Glutamatergic neuron (in vitro differentiated cells): ENCODE measurements around the gene SERINC5. TPM values are rescaled to one million over a fixed set of nuclear protein-coding genes. Genes with fewer than 3 reads are reported as not detected.
A peak's percentile ranks its signal among the peaks of the same experiment; 100 is the strongest.
"Not testable (repeated sequence)": the region's sequence is repeated elsewhere in the genome, so short reads cannot be mapped to it uniquely, and the experiment has no call there.

Source experiments
- DNase-seq: peaks from one replicate; pipeline ENCODE4 v3.0.0; 2022
- H3K27ac Mint-ChIP-seq: one replicate; pipeline ENCODE4 v1.8.0; 2020; ENCODE audit warnings: mild to moderate bottlenecking, mixed read lengths, inconsistent platforms; ENCODE audit not compliant: unreplicated experiment
- H3K27me3 Mint-ChIP-seq: one replicate; pipeline ENCODE4 v1.8.0; 2020; ENCODE audit warnings: mild to moderate bottlenecking, moderate library complexity, mixed read lengths, inconsistent platforms; ENCODE audit not compliant: unreplicated experiment
- H3K36me3 Mint-ChIP-seq: one replicate; pipeline ENCODE4 v1.8.0; 2020; ENCODE audit warnings: mild to moderate bottlenecking, mixed read lengths, inconsistent platforms; ENCODE audit not compliant: unreplicated experiment
- H3K4me1 Mint-ChIP-seq: one replicate; pipeline ENCODE4 v1.8.0; 2020; ENCODE audit warnings: mild to moderate bottlenecking, low read depth, mixed read lengths, inconsistent platforms; ENCODE audit not compliant: unreplicated experiment
- H3K4me3 Mint-ChIP-seq: one replicate; pipeline ENCODE4 v1.8.0; 2020; ENCODE audit warnings: mild to moderate bottlenecking, mixed read lengths, inconsistent platforms; ENCODE audit not compliant: unreplicated experiment
- H3K9me3 Mint-ChIP-seq: one replicate; pipeline ENCODE4 v1.8.0; 2020; ENCODE audit warnings: mild to moderate bottlenecking, moderate library complexity, mixed read lengths, inconsistent platforms; ENCODE audit not compliant: unreplicated experiment
- CTCF ChIP-seq: fragments of 200-600 bp; sonication (generic); IDR thresholded peaks from one replicate; pipeline ENCODE4 v1.5.0; 2021; ENCODE audit not compliant: partially characterized antibody, unreplicated experiment
- total RNA-seq: library from RNA; stranded (reverse); fragmentation: NEBNext Ultra II Directional; extraction: Animal tissue kit (Norgen Biotek cat#: 25700); gene quantifications from one replicate; pipeline ENCODE4 v1.2.1, GENCODE V29; 2021; ENCODE audit not compliant: unreplicated experiment

The SERINC5 gene
- total RNA-seq, 1 donor from 2014 or later, result 15.1 TPM

GRCh38 chr5:80094236-80094738 lies 161.6 kb downstream of the SERINC5 start:
- H3K27ac Mint-ChIP-seq, result no peak overlapping the region
- no peak overlapping the region for H3K4me3 Mint-ChIP-seq
- no peak for DNase-seq

GRCh38 chr5:80093796-80094195 lies 162.1 kb downstream of the SERINC5 start:
- no peak for DNase-seq
- no peak overlapping the region for H3K27ac Mint-ChIP-seq
- no peak overlapping the region for H3K4me3 Mint-ChIP-seq
- no peak for TF ChIP-seq CTCF
- peaks cover 4% of the 10 kb centered on the region for H3K9me3 Mint-ChIP-seq
- no peaks in the 10 kb centered on the region for H3K36me3 Mint-ChIP-seq
- H3K4me1 Mint-ChIP-seq, result peaks cover 14% of the 10 kb centered on the region
- H3K27me3 Mint-ChIP-seq, result peaks cover 2% of the 10 kb centered on the region

More at GRCh38 chr5:80094236-80094738, 161.6 kb downstream of the SERINC5 start:
- TF ChIP-seq CTCF, result no peak
- Mint-ChIP-seq H3K9me3 (peaks cover 4% of the 10 kb centered on the region), H3K27me3 (peaks cover 5% of the 10 kb centered on the region), H3K4me1 (peaks cover 13% of the 10 kb centered on the region), H3K36me3 (no peaks in the 10 kb centered on the region)

- H3K4me1 Mint-ChIP-seq, result peaks cover 7% of the 10 kb centered on the region
- no peaks in the 10 kb centered on the region for H3K36me3 Mint-ChIP-seq
- H3K27ac Mint-ChIP-seq, result no peak overlapping the region
- H3K27me3 Mint-ChIP-seq, result no peaks in the 10 kb centered on the region
- no peak for DNase-seq
- peaks cover 1% of the 10 kb centered on the region for H3K9me3 Mint-ChIP-seq
- TF ChIP-seq CTCF, result no peak
- H3K4me3 Mint-ChIP-seq, result no peak overlapping the region
These were observed 163.3 kb downstream of the SERINC5 start for GRCh38 chr5:80092486-80093107.

GRCh38 chr5:80091792-80092192 lies 164.1 kb downstream of the SERINC5 start:
- TF ChIP-seq CTCF, result peak; percentile 91
- H3K9me3 Mint-ChIP-seq, H3K27me3 Mint-ChIP-seq, H3K36me3 Mint-ChIP-seq, DNase-seq, H3K4me1 Mint-ChIP-seq, H3K27ac Mint-ChIP-seq, H3K4me3 Mint-ChIP-seq: not testable (repeated sequence)

GRCh38 chr5:80090884-80091166 lies 165.0 kb downstream of the SERINC5 start:
- H3K27ac Mint-ChIP-seq, result no peak overlapping the region

More at GRCh38 chr5:80090884-80091166, 165.0 kb downstream of the SERINC5 start:
- Mint-ChIP-seq H3K36me3 (no peaks in the 10 kb centered on the region), H3K4me1 (peaks cover 5% of the 10 kb centered on the region), H3K4me3 (no peak overlapping the region), H3K9me3 (peaks cover 1% of the 10 kb centered on the region), H3K27me3 (no peaks in the 10 kb centered on the region)
- TF ChIP-seq CTCF, result no peak
- DNase-seq, result no peak
